HG03097 (cell line): ENCODE data around the gene INAFM1.

ENCODE experiments used
- ATAC-seq: cut with Tn5 transposase; IDR thresholded peaks from one replicate; pipeline ENCODE4 v1.9.1; 2021; ENCODE audit not compliant: unreplicated experiment, low FRiP score

INAFM1 gene

DNA sequence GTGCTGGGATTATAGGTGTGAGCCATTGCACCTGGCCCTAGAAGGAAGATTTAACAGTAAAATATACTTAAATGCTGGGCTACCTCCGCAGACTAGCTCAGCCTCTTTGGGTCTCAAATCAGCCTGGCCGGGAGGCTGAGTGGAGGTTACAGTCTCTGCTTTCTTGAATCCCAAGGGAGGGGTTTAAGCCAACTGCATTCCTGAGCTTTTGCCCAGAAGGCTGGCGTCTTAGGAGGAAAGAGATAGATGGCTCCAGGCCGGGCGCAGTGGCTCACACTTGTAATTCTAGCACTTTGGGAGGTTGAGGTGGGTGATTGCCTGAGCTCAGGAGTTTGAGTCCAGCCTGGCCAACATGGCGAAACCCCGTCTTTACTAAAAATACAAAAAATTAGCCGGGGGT, 34.4 kb downstream of the INAFM1 start:
- ATAC-seq = no peak

DNA sequence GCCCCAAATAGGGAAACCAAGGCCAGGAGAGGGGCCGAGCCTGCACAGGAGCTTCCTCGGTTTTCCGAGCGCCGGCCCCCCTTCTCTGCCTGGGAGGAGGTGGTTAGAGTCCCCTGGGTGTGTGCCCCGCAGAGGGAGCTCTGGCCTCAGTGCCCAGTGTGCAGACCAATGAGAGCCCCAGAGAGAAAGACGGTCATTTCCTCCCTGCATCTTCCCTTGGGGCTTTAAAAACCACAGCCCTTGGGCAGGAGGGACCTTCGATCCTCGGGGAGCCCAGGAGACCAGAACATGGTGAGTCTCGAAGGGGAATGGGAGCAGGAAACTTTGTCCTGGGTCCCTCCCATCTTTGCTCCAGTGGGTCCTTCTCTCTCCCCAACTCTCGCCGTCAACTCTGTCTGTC, 34.9 kb downstream of the INAFM1 start, which contains the start of gene C5AR1:
C5AR1 (plus strand) TSS at position 254 of the 400 bp plus-strand sequence; CDS start at position 289, 35 bp downstream.
- no peak for ATAC-seq

DNA sequence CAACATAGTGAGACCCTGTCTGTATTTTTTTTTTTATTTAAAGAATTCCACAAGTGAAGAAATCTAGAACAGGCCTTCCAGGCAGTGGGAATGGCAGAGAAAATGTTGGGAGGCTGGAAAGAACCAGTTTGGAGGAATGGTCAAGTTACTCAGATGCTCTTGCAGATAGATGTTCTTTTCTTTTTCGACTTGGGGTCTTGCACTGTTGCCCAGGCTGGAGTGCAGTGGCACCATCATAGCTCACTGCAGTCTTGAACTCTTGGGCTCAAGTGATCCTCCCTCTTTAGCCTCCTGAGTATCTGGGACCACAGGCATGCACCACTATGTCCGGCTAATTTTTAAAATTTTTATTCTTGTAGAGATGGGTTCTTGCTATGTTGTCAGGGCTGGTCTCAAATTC, 35.6 kb downstream of the INAFM1 start:
- ATAC-seq = no peak

DNA sequence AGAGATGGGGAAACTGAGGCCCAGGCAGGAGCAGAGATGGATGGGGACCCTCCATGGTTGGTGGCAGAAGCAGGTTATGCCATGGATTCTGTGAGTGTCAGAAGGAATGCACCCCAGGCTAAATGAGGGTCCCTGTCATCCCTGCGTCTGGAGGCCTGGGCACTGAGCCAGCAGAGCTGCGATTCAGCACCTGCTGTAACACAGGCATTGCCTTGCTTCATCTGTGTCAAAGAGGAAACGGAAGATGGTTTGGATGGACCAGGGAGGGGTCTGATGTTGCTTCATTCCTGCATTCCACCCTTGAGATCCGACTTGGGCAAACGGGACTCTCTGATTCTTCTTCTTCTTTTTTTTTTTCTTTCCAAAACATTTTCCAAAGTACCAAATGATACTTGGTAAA, 36.1 kb downstream of the INAFM1 start:
- ATAC-seq = no peak

DNA sequence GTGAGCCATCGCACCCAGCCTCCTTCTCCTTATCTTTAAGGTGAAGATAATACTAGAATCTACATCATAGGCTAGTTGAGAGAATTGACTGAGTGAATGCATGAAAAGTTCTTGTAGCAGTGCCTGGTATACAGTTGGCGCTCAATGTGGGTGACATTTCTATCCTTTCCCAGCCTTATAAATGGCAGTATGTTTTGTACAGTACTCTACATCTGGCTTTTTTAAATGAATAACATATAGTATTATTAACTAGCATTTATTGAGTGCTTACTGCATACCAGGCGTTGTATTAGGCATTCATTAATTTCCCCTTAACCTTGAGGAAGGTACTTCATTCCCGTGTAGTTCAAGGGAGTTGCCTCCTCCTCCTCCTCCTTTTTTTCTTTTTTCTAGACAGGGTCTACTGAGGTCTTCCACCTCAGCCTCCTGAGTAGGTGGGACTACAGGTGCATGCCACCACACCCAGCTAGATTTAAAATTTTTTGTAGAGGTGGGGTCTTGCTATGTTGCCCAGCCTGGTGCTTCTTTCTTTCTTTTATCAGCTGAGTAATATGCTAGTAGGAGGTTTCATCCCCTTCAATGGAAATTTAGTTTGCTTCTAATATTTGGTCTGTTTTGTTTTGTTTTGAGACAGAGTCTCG, 37.8 kb downstream of the INAFM1 start:
- no peak for ATAC-seq

DNA sequence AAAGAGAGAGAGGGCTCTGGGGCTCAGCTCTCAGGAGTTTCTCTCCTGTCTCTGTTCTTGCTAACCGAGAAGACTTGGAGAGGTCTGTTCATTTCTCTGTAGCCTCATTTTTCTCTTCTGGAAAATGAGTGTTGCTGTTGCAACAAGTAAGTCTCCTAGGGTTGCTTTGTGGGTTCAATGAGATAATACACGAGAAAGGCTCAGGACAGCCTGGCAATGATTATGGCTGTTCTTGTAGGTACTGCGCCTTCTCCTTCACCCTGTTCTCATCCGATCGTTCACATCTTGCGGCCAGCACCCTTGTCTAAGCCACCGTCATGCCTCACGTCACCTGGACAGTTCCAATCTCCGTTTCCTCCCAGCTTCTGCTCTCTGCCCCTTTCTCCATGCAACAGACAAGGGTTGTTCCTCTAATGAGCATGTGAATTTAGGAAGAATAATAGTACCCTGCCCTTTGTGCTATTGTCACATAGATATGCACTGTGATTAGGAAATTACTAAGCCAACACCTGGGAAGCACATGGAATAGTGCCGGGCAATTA, 39.1 kb downstream of the INAFM1 start:
- ATAC-seq = no peak

DNA sequence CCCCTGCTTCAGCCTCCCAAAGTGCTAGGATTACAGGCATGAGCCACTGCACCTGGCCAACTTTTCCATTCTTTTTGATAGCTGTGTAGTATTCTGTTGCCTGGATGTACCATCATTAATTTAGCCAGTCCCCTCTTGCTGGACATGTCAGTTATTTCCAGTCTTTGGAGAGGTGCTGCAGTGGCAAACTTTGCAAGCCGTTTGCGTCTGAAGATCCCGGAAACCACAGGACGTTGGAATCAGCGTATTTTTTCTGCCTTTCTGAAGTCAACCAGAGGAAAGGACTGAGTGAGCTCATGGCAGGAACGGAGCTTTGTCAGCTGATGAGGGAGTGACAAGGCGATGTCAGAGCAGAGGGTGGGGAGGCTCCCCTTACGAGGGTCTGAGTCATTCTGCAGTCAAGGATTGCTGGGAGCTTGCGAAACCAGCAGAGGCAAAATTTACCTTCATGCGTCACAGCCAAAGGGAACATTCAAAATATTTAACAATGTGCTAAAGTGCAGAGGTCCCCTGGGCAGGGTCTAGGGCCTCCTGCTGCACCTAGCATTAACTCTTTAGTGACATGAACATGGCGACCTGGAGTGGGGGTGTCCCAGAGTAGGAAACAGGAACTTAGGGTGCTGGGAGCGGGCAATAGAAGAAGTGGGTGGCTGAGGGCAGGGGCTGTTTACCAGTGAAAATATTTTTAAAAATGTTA, 40.6 kb downstream of the INAFM1 start:
- no peak for ATAC-seq

DNA sequence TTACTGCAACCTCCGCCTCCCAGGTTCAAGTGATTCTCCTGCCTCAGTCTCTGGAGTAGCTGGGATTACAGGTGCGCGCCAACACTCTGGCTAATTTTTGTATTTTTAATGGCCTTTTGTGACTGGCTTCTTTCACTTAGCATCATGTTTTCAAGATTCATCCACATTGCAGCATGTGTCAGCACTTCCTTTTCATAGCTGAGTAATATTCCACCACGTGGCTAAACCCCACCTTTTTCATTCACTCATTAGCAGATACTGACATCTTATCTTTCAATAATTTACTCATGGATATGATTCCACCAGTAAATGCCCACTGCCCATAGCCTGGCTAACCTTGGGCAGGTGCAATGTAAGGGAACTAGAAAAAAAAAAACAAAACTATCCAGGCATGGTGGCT, 41.8 kb downstream of the INAFM1 start:
- ATAC-seq = no peak

DNA sequence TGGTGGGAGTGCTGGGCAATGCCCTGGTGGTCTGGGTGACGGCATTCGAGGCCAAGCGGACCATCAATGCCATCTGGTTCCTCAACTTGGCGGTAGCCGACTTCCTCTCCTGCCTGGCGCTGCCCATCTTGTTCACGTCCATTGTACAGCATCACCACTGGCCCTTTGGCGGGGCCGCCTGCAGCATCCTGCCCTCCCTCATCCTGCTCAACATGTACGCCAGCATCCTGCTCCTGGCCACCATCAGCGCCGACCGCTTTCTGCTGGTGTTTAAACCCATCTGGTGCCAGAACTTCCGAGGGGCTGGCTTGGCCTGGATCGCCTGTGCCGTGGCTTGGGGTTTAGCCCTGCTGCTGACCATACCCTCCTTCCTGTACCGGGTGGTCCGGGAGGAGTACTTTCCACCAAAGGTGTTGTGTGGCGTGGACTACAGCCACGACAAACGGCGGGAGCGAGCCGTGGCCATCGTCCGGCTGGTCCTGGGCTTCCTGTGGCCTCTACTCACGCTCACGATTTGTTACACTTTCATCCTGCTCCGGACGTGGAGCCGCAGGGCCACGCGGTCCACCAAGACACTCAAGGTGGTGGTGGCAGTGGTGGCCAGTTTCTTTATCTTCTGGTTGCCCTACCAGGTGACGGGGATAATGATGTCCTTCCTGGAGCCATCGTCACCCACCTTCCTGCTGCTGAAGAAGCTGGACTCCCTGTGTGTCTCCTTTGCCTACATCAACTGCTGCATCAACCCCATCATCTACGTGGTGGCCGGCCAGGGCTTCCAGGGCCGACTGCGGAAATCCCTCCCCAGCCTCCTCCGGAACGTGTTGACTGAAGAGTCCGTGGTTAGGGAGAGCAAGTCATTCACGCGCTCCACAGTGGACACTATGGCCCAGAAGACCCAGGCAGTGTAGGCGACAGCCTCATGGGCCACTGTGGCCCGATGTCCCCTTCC, 45.5 kb downstream of the INAFM1 start:
- ATAC-seq = no peak

DNA sequence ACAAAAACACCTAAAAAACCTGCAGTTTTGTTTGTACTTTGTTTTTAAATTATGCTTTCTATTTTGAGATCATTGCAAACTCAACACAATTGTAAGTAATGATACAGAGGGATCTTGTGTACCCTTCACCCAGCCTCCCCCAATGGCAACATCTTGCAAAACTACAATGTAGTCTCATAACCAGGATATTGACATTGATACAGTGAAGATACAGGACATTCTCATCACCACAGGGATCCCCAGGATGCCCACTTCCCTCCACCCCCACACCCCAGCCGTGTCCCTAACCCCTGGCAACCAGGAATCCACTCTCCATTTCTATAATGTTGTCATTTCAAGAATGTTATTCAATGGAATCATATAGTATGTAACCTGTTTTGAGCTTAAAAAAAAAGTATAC, 46.9 kb downstream of the INAFM1 start:
- ATAC-seq = no peak

DNA sequence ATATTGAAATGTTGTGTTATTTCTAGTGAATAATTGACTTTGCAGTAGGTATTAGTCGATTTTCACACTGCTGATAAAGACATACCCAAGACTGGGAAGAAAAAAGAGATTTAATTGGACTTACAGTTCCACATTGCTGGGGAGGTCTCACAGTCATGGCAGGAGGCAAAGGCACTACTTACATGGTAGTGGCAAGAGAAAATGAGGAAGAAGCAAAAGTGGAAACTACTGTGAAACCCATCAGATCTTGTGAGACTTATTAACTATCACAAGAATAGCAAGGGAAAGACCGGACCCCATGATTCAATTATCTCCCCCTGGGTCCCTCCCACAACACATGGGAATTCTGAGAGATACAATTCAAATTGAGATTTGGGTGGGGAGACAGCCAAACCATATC, 47.4 kb downstream of the INAFM1 start:
- ATAC-seq = no peak

DNA sequence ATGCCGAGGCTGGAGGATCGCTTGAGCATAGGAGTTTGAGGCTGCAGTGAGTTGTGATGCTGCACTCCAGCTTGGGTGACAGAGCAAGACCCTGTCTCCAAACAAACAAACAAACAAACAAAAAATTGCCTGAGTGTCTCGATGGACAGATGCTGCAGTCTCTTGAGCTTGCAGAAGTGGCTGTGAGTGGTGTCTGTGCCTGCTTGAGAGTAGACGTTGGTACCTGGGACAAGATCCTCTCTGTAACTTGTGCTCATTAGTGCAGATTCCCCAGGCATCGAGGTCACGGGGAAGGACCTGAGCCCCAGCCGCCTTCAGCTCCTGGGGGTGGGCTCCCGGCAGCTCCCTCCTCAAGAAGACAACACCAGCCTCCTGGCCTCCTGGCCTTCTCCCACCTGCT, 48.7 kb downstream of the INAFM1 start:
- ATAC-seq = no peak

DNA sequence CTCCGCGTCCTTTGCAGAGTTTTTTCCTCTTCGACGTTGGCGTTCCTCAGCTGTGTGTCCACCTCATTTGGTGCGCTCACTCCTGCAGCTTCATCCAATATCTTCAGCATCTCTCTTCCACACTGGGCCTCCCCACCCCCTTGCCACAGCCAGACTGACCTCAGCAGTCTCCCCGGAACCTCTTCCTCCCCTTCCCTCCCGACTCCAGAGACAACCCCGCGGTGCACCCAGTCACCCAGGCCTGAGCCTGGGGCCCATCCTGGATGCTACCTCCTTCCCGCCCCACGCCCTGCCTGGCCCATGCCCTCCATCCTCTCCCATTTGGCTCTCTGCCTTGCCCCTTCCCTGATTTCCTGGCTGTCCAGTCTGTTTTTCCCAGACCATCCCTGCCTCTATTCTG, 49.2 kb downstream of the INAFM1 start:
- no peak for ATAC-seq

DNA sequence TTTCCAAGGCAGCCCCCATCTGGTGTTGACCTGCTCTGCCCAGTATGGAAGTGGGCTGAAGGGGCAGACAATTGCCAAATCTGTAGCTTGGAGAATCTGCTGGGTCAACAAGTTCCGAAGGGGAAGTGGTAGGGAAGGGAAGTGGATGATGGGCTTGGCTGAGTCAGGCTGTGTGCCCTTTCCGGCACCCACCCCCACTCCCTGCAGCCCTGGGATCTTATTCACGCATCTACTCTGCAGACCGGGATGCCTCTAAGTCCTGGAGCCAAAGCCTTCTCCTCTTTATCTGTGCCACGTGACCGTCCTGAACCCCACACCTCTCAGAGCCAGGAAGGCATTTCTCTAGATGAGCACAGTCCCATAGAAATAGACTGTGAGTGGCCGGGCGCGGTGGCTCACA, 49.8 kb downstream of the INAFM1 start:
- ATAC-seq = no peak
